Ascending aorta (tissue), 2 donors: ENCODE results near the gene PSRC1. TPM values are rescaled to one million over a fixed set of nuclear protein-coding genes. Genes with fewer than 3 reads are reported as not detected.

Experiments
- DNase-seq, 2 donors: peaks; one replicate each; pipeline ENCODE4 v3.0.0-alpha.2; 2019; ENCODE audit warnings: low spot score in 2 of 2
- H3K27ac ChIP-seq, 2 donors: fragments of 200-600 bp; sonication (generic); one replicate each; pipeline ENCODE4 v1.5.1; 2016 to 2017; ENCODE audit warnings: mild to moderate bottlenecking in 1 of 2
- H3K27me3 ChIP-seq: fragments of 200-600 bp; sonication (generic); one replicate; pipeline ENCODE4 v1.5.1; 2017
- H3K36me3 ChIP-seq, 2 donors: fragments of 200-600 bp; sonication (generic); one replicate each; pipeline ENCODE4 v1.5.1; 2016
- H3K4me1 ChIP-seq, 2 donors: fragments of 200-600 bp; sonication (generic); one replicate each; pipeline ENCODE4 v1.5.1; 2016 to 2017; ENCODE audit warnings: mild to moderate bottlenecking in 1 of 2
- H3K4me3 ChIP-seq, 2 donors: fragments of 200-600 bp; sonication (generic); one replicate each; pipeline ENCODE4 v1.5.1; 2016 to 2017; ENCODE audit warnings: mild to moderate bottlenecking in 1 of 2
- H3K9me3 ChIP-seq, 2 donors: fragments of 200-600 bp; sonication (generic); one replicate each; pipeline ENCODE4 v1.5.1; 2016
- intact Hi-C: fragments of 100-400 bp; cut with DNase I; formaldehyde crosslinking; loops from one replicate; pipeline ENCODE4 v1.15.1; 2023
- total RNA-seq: library from RNA; depleted of rRNA; stranded (reverse); fragments of >200 nt; gene quantifications from one replicate; pipeline ENCODE4 v1.1.0, GENCODE V29; 2016
- TF ChIP-seq, protein P1 (sequence below), 3 experiments: fragments of 200-600 bp in 2 of 3; fragments of 450-650 bp in 1 of 3; sonication (generic) in 2 of 3; IDR thresholded peaks; one replicate each; pipeline ENCODE4 v1.5.1; 2016 to 2019; ENCODE audit warnings: antibody characterized with exemption in 3 of 3, mild to moderate bottlenecking in 1 of 3, moderate library complexity in 1 of 3

Gene PSRC1
- total RNA-seq, 1 donor from 2014 or later: 1.3 TPM

DNA sequence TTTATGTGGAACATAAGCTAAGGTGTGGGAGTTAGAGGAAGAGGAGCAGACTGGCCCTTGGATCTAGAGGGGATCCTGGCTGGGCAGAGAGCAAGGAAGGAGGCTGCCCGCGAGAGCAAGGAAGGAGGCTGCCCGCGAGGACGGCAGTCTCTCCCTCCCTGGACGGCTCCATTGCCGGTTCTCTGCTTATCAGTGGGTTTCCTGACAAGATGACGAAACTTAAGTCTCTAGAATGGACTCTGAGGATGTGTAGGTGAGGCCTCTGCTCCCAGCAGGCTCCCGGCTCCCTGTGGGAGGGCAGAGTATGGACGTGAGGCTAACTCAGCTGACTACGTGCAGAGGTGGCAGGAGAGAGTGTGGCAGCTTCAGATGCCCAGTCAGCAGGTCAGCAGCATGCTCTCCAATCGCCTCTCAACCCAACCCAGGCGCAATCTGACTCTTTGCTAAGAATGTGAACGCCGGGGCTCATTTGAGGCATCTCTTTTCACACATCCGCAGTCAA lies 17.8 kb upstream of the PSRC1 start:
- Histone ChIP-seq H3K27ac (no peak overlapping the region), H3K4me3 (no peak overlapping the region), H3K9me3 (no peaks in the 10 kb centered on the region), H3K27me3 (no peaks in the 10 kb centered on the region), H3K4me1 (peaks cover 0 to 4% of the 10 kb centered on the region in 2 donors), H3K36me3 (no peaks in the 10 kb centered on the region)
- DNase-seq: no peak
- TF ChIP-seq, protein P1, sequence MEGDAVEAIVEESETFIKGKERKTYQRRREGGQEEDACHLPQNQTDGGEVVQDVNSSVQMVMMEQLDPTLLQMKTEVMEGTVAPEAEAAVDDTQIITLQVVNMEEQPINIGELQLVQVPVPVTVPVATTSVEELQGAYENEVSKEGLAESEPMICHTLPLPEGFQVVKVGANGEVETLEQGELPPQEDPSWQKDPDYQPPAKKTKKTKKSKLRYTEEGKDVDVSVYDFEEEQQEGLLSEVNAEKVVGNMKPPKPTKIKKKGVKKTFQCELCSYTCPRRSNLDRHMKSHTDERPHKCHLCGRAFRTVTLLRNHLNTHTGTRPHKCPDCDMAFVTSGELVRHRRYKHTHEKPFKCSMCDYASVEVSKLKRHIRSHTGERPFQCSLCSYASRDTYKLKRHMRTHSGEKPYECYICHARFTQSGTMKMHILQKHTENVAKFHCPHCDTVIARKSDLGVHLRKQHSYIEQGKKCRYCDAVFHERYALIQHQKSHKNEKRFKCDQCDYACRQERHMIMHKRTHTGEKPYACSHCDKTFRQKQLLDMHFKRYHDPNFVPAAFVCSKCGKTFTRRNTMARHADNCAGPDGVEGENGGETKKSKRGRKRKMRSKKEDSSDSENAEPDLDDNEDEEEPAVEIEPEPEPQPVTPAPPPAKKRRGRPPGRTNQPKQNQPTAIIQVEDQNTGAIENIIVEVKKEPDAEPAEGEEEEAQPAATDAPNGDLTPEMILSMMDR (IDR thresholded peaks at IDR 0.05): no peak
- intact Hi-C loops: no loop called here

DNA sequence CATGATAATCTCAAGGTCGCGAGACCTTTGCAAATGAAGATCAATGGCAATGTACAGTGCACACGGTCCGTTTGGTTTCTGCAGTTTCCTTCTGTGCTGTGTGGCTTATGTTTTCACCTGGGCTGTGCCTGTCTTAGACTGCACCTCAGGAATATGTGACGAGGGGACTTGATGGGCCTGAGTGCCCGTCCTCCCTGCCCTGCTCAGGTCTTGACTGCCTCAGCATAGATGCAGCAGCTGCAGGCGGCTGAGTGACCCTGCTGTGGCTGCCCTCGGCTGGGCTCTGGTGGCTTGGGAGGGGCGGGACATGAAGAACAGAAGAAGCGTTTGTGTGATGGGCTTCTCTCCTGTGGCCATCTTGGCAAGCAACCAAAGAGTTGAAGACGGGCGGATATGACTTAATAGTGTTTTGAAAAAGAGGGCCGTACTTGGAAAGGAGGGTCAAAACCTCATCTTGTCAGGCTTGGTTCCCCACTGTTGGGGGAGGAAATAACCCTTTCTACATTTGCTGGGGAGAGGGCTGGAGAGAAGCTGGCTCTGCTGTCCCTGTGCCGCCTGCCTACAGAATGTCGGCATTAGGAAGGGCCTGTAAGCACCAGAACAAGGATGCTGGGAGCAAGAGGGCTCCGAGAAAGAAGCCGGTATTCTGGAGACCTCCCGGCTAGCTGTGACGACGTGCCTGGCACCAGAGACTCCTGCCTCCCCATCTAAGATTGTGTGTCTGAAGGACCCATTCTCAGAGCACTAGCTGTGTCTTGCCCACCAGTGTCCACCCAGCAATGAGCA lies 16.8 kb upstream of the PSRC1 start:
- no peak for DNase-seq
- H3K9me3 ChIP-seq: no peaks in the 10 kb centered on the region
- no peaks in the 10 kb centered on the region for H3K27me3 ChIP-seq
- no peaks in the 10 kb centered on the region for H3K36me3 ChIP-seq
- intact Hi-C loops: no loop called here
- TF ChIP-seq, protein P1 (IDR thresholded peaks at IDR 0.05): no peak
- H3K4me3 ChIP-seq: no peak overlapping the region
- no peak overlapping the region for H3K27ac ChIP-seq
- peaks cover 0 to 4% of the 10 kb centered on the region in 2 donors for H3K4me1 ChIP-seq

- no peaks in the 10 kb centered on the region for H3K36me3 ChIP-seq
- no peaks in the 10 kb centered on the region for H3K9me3 ChIP-seq
- H3K27me3 ChIP-seq: no peaks in the 10 kb centered on the region
- H3K4me3 ChIP-seq: no peak overlapping the region
- intact Hi-C loops: no loop called here
- no peak for DNase-seq
- peaks cover 0 to 4% of the 10 kb centered on the region in 2 donors for H3K4me1 ChIP-seq
- TF ChIP-seq, protein P1 (IDR thresholded peaks at IDR 0.05): no peak
- no peak overlapping the region for H3K27ac ChIP-seq
These were observed 16.0 kb upstream of the PSRC1 start for GRCh38 chr1:109298666-109299557.

DNA sequence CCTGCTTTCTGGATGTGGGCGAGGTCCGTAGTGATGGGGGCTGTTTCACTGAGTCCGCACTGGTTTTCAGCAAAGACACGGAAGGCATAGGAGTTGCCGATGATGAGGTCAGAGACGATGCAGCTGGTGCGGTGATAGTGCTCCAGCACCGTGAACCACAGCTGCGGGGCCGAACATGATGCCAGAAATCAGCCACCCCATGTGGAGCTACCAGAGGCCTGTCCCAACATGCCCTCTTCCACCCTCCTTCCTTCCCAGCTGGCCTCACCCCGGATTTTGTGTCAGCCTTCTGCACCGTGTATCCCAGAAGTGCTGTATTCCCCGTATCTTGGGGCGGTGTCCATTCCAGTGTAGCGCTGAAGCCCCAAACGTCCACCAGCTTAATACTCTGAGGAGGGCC lies 13.8 kb upstream of the PSRC1 start:
- intact Hi-C loops: no loop called here
- no peaks in the 10 kb centered on the region for H3K27me3 ChIP-seq

DNA sequence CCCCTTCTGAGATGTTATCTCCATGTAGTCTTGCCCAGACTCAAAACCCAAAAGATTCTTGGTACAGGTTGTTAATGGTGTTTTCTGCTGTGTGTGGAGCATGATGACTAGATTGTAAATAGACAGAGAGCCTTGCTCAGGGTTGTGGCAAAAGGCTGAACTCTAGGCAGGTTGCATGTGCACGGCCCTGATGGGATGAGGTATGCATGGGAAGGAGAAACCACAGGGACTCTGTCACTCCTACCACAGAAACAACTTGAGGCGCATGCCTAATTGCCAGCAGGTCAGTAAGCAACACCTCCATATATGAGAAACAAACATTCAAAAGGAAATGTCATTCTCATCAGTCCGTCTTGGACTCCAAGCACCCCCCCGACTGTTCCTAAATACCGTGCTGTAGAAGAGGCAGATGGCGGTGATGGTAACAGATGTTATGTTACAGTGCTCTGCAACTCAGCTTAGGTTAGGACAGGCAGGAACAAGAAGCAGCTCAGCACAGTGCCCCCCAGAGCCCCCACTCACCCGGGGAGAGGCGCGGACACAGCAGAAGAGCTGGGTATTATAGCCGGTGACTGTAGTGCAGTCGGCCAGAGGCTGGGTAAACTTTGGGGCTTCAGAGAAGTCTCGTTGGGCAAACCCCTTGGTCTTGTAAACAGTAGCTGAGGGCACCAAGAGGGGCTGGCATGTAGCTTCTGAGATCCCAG lies 12.9 kb upstream of the PSRC1 start:
- Histone ChIP-seq H3K36me3 (no peaks in the 10 kb centered on the region), H3K27ac (no peak overlapping the region), H3K4me1 (peaks cover 0 to 4% of the 10 kb centered on the region in 2 donors), H3K4me3 (no peak overlapping the region), H3K27me3 (no peaks in the 10 kb centered on the region), H3K9me3 (no peaks in the 10 kb centered on the region)
- TF ChIP-seq, protein P1 (IDR thresholded peaks at IDR 0.05): no peak
- no peak for DNase-seq
- intact Hi-C loops: no loop called here

More for the DNA sequence above, 13.8 kb upstream of the PSRC1 start:
- H3K36me3 ChIP-seq: no peaks in the 10 kb centered on the region
- TF ChIP-seq, protein P1 (IDR thresholded peaks at IDR 0.05): no peak
- H3K27ac ChIP-seq: no peak overlapping the region
- no peak overlapping the region for H3K4me3 ChIP-seq
- peaks cover 0 to 4% of the 10 kb centered on the region in 2 donors for H3K4me1 ChIP-seq
- no peak for DNase-seq
- no peaks in the 10 kb centered on the region for H3K9me3 ChIP-seq
